GM10847 (cell line): ENCODE measurements around the gene COPZ1.

Source experiments
- POLR2A ChIP-seq: IDR thresholded peaks from 2 replicates; pipeline ENCODE4 v1.6.1; 2011; ENCODE audit not compliant: insufficient read length; ENCODE audit errors: extremely low read depth

Gene COPZ1, protein sequence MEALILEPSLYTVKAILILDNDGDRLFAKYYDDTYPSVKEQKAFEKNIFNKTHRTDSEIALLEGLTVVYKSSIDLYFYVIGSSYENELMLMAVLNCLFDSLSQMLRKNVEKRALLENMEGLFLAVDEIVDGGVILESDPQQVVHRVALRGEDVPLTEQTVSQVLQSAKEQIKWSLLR

DNA sequence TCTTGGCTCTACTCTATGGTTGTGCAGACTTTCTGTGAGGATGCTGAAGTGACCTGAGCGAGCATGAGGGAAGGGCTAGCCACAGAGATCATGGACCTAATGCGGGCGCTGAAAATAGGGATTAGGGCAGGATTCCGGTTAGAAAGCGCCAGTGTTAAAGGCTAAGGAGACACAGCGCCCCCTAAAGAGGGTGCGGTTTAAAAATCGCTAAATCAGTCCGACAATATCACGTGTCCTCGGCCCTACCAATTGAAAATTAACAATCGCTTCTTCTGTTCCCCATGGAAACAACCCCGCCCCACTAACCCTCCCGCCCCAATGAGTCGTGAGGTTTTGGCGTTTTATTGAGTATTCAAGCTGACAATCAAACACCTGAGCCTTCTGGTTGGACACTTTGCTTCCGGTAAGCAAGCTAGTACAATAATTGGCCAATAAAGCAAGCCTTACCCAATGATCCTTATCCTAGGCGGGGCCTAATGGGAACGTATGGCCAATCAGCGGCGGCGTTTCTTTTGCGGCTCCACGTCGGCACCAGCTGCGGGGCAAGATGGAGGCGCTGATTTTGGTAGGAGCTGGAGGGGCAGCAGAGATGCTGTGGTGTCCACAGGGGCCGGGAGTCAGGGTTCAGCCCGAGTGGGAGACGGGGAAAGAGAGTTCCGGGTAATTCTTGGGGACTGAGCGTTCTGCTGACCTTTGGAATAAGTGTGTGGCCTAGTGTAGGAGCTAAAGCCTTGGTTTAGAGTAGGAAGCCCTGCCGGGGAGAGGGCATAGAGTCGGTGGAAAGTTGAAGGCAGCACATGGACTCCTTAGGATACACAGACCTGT, at the start of gene COPZ1:
Gene COPZ1 (plus strand): TSS at position 515 of the 825 bp plus-strand sequence. CDS start 33 bp downstream, at position 548.
- TF ChIP-seq POLR2A: peak; percentile 69

DNA sequence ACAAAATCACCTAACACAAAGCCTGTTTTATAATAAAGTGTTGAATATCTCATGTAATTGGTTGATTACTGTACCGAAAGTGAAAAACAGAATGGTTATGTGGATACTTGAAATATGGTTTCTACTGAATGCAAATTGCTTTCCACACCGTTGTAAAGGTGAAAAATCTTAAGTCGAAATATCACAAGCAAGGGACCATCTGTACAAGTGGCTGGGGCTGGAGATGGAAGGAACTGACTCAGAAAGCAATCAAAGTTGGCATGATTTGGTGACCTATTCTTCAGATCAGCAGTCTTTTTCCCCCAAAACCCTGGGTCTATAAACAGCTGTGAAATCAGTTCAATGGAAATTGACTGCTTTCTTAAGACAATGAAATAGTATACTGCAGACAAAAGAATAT, 48.6 kb upstream of the COPZ1 start:
- TF ChIP-seq POLR2A: no peak

DNA sequence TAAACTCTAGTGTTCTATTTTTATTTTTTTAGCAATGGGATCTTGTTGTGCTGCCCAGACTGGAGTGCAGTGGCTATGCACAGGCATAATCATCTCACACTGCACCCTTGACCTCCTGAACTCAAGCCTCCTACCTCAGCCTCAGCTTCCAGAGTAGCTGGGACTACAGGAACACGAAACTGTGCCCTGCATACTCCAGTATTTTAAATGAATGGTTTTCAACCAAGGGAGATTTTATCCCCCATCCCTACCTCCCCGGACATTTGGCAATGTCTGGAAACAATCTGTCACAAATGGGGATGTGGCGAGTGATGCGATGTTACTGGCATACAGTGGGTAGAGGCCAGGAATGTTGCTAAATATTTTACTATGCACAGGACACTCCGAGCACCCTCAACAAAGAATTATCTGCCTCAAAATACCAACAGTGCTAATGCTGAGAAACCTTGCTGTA, 47.1 kb upstream of the COPZ1 start:
- no peak for TF ChIP-seq POLR2A

DNA sequence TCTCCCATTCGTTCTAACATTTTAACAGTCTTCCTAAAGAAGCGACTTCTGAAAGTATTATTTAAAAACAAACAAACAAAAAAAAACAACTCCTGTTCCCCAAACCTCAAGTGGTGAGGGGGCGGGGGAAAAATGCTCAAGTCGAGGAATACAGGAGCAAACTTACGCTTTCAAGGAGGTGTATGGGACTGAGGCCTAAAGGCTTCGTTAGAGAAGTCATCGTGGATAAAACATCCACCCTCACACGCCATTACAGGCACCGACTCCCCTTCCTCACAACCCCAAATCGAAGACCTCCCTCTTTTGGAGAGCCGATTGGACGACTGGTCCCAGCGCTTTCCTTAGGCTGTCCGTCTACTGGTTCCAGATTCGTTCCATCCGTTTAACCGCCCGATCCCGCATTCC, 45.7 kb upstream of the COPZ1 start:
- no peak for TF ChIP-seq POLR2A

DNA sequence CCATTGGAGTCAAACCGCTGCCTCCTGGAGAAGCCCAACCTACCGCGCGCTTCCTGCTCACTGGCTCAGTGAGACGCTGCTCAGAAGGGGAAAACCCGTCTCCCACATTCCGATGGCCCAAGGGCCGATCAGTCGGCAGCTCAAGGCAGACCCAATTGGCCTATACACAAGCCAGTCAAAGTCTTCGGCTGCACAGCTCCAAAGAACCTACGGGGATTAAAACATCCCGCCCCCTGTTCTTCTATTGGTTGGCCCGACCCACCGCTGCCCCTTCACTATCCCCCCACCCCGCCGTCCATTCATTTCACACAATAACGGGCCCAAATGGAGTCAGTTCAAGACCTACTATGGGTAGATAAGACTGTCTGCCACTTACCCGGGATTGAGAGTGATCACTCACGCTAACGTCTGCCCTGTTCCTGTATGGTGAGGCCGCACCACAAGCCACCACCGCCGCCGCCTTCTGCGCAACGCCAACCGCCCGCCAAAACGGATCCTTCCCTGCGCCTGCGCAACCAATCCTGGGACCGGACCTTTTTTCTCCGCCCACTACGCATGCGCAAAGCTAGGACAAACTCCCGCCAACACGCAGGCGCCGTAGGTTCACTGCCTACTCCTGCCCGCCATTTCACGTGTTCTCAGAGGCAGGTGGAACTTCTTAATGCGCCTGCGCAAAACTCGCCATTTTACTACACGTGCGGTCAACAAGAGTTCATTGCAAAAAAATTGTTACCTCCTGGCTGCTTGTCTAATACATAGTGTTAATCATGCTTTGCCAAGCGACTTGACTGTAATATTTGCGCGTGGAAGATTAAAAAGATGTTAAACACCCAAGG, 45.1 kb upstream of the COPZ1 start, which contains the start of gene CBX5:
Gene CBX5 (minus strand): TSS at position 491 of the 836 bp plus-strand sequence. CDS start 22,472 bp downstream, outside the sequence.
- TF ChIP-seq POLR2A: peak; percentile 72

DNA sequence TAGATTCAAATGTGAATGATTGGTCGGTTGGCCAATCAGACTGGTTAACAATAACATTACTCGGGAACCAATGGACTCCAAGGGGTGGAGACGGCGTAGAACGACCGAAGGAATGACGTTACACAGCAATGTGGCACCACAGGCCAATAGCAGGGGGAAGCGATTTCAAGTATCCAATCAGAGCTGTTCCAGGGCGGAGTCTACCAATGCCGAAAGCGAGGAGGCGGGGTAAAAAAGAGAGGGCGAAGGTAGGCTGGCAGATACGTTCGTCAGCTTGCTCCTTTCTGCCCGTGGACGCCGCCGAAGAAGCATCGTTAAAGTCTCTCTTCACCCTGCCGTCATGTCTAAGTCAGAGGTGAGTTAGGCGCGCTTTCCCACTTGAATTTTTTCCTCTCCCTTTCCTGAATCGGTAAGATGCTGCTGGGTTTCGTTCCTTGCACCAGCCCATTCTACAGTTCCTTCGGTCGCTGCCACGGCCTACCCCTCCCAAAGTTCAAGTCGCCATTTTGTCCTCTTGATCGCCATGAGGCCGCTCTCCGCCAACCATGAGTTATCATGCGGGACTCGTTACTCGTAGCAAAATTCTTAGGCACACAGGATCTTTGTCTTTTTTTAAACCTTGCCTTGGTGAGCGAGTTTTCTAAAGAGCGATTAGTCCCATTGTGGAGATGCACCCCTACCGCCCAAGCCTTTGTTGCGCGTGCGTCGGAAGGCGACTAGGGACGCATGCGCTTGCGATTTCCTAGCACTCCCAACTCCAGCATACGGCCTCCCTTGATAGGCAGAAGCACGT, 44.3 kb upstream of the COPZ1 start, which contains the start of gene HNRNPA1:
Gene HNRNPA1 (plus strand): TSS at position 259 of the 793 bp plus-strand sequence. CDS start 82 bp downstream, at position 341.
- TF ChIP-seq POLR2A: peak; percentile 95

DNA sequence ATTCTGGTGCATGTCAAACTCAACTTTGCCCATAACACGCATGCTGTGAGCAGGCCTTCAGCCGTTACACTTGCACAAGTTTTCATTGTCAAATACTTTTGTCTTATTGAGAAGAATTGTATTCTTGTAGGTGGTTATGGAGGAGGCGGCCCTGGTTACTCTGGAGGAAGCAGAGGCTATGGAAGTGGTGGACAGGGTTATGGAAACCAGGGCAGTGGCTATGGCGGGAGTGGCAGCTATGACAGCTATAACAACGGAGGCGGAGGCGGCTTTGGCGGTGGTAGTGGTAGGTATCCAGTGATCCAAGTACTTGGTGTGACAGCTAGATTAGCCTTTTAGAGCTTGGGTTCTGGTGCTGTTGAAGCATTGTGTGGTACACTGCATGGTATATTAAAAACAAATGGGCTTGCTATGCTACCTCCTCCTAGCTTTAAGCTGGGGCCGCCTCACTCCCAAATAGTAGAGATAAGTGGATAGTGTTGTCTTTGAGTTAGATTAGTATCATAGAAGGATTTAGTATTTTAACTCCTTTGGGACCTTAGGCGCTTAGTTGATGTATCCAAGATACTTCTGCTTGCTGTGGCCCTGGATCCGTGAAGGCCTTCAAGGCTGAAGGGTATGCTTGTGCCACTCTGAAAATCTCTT, 41.9 kb upstream of the COPZ1 start:
- no peak for TF ChIP-seq POLR2A

DNA sequence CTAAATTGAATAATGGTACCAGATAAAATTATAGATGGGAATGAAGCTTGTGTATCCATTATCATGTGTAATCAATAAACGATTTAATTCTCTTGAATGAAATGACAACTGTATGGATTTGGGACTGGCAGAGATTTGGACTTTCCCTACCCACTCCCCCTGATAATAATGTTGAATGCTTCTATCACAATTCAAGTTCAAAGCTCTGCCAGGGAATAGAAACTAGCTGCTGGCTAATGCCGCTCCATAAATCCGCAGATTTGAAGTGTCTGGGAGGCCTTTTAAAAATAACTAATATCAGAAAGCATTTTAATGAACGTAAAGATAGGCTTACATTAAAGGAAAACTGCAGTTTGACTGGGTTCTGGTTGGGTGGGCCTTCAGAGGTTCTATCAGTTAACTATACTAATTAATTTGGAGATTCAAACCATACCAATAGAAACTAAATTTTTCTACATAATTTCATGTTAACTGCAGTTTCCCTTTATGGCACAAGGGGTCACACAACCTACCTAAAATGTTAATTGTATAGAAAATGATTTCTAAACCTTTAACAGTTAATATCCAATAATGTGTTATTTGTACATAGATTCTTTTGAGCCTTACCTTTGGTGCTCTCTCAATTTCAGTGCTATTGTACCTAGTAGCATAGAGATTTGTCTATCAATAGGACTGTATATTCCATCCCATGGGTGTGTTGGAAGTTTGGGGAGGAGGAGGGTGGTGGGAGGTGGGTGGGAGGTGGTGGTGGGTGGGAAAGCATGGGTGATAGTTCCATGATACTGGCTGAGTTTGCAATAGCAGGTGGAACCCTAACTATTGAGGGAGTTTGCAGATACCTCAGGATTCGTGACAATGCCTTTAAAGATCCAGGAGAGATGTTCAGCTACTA, 39.5 kb upstream of the COPZ1 start:
- no peak for TF ChIP-seq POLR2A

DNA sequence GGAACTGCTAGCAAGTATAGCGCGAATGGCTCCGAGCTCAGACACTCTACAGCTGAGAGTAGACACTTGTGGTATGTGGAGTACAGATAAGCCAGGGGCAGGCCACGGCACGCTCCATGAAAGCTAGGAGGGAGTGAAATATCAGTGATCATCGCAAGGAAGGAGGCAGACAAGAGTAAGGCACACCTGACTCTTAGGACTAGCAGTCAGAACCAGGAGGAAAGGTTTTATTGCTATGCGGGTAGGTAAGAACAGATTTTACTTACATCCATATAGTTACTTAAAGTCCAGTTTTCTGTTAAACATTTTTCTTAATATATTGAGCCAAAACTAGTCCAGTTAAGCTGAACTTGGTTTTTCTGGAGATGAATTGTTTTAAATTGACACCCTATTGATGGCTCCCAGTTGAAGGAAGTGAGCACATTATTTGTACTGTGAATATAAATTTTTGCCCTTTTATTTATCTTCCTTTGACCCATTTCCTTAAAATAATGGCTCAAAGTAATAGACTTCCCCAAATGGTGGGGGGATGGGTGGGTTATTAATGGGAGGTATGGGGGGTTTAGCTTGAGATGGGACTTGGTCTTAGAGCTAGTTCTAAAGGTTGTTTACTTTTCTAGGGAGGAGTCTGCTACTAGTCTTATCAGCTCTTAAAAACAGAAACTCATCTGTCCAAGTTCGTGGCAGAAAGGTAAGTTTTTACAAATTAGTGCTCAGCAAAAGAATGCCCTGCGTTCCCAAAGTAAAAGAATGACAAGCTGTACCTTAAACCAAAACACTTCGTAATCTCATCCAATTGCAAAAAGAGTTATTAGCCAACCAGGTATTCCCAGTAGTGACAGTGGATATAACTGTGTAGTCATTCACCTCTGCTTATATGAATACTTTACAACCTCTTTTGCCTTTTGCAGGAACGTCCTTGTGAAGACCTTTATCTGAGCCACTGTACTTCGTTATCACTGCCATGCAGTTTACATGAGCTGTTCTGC, 38.6 kb upstream of the COPZ1 start:
- TF ChIP-seq POLR2A: peak; percentile 17

DNA sequence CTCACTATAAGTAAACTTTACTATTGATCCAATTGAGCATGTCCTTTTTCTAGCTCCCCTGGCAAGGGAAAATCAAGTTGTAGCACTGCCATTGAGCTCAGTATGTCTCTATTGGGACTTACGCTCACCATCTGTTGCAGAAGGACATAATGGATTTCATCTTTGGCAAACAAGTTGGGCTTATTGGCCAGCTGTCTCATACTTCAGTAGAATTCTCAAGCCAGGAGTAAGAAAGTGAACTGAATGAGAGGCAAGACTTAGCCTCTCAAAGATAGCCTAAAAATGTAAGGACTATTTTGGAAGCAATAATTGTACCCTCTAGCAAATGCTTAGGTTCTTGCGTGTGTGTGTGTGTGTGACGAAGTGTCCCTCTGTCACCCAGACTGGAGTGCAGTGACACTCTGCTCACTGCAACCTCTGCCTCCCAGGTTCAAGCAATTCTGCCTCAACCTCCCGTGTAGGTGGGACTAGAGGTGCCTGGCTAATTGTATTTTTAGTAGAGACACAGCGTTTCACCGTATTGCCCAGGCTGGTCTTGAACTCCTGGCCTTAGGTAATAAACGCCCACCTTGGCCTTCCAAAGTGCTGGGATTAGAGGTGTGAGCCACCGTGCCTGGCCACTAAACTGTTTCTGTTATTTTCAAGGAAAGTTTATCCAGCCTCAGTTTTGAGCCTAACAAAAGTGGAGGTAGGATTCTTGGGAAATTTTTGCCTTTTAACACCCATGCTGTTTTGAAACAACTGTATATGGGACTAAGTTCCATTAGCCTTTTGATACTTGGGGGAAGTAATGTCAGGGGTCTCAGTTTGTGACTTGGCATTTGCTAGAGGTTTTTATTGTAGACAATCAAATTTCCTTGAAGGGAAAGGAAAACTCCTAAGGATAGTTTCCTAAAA, 37.4 kb upstream of the COPZ1 start:
- no peak for TF ChIP-seq POLR2A

DNA sequence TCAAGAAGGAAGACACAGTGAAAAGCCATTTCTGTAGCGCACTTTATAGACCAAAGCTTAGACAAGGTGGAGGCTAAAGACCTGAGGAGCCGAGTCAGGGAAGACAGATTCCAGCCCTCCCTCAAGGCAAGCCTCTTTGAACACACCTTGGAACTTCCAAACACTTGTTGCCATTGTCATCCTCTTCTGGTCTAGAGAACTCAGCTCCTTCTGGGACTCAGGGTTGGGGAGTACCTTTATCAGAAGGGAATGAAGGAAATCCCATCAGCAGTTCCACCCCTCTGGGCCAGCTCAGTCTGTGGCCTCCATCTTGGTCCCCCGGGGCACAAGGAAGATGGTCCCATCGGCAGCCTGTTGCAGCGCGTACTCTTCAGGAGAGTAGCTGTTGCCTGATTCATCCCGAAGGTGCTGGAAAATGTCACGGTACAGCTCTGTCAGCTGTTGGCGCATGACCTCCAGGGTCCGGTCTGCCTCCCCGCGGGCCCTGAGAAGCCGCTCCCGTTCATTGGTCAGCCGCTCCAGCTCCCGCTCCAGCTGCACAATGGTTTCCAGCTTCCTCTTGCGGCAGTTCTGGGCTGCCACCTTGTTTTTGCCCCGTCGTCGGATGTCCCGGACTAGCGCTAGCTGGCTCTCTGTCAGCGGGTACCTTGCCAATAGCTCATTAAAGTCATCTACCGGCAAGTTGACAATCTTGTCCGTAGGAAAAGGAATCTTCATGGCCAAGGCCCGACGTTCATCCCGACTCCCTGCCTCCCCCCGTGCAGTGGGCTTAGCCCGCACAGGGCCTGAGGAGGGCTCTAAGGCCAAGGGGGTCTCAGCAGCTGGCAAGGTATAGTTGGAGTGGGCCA, 32.6 kb upstream of the COPZ1 start:
- TF ChIP-seq POLR2A: no peak
